HepG2 (cell line): ENCODE results near the gene MB. TPM values are rescaled to one million over a fixed set of nuclear protein-coding genes. Genes with fewer than 3 reads are reported as not detected.

Experiments
- CHD4 ChIP-seq: fragments of 200-600 bp; sonication (generic); IDR thresholded peaks from 2 replicates; pipeline ENCODE4 v1.7.0; 2017; ENCODE audit warnings: mild to moderate bottlenecking, low read length, borderline replicate concordance
- ELF1 ChIP-seq: sonication (generic); formaldehyde crosslinking; IDR thresholded peaks from 2 replicates; pipeline ENCODE4 v1.4.0; 2020; ENCODE audit warnings: missing genetic modification reagents
- MAFK ChIP-seq, 2 experiments: IDR thresholded peaks in 1 of 2; conservative IDR thresholded peaks in 1 of 2; 2 replicates each; pipeline ENCODE4 v1.6.1; 2011; ENCODE audit warnings: improper control_type of control experiment in 2 of 2, low read length in 2 of 2
- PHF20 ChIP-seq: sonication (generic); formaldehyde crosslinking; IDR thresholded peaks from 2 replicates; pipeline ENCODE4 v1.5.0; 2020; ENCODE audit warnings: mild to moderate bottlenecking, missing genetic modification reagents
- RBFOX2 ChIP-seq: fragments of 200-400 bp; formaldehyde crosslinking; IDR thresholded peaks from 2 replicates; pipeline ENCODE4 v1.6.1; 2017; ENCODE audit warnings: low read depth, mild to moderate bottlenecking, low read length
- SUZ12 ChIP-seq: fragments of 150-350 bp; IDR thresholded peaks from 2 replicates; pipeline ENCODE4 v1.6.1; 2014; ENCODE audit warnings: low read depth, low read length
- TARDBP ChIP-seq: sonication (generic); formaldehyde crosslinking; IDR thresholded peaks from 2 replicates; pipeline ENCODE4 v1.8.0; 2022; ENCODE audit warnings: mild to moderate bottlenecking, missing genetic modification reagents
- TEAD2 ChIP-seq: sonication (generic); formaldehyde crosslinking; IDR thresholded peaks from 2 replicates; pipeline ENCODE4 v1.9.0; 2021; ENCODE audit warnings: missing genetic modification reagents
- TGIF2 ChIP-seq: IDR thresholded peaks from 2 replicates; pipeline ENCODE4 v1.6.1; 2016; ENCODE audit warnings: control low read depth, missing compliant biosample characterization
- ZBED4 ChIP-seq: sonication (generic); formaldehyde crosslinking; IDR thresholded peaks from 2 replicates; pipeline ENCODE4 v1.4.0; 2020; ENCODE audit warnings: missing genetic modification reagents, borderline replicate concordance
- ZNF17 ChIP-seq: sonication (generic); formaldehyde crosslinking; IDR thresholded peaks from 2 replicates; pipeline ENCODE4 v1.5.0; 2020; ENCODE audit warnings: mild to moderate bottlenecking, missing genetic modification reagents
- ZNF263 ChIP-seq: sonication (generic); formaldehyde crosslinking; IDR thresholded peaks from 2 replicates; pipeline ENCODE4 v1.4.0; 2020; ENCODE audit warnings: missing genetic modification reagents
- ZNF30 ChIP-seq: sonication (generic); formaldehyde crosslinking; IDR thresholded peaks from 2 replicates; pipeline ENCODE4 v1.5.0; 2020; ENCODE audit warnings: mild to moderate bottlenecking, missing genetic modification reagents
- ZNF350 ChIP-seq: sonication (generic); formaldehyde crosslinking; IDR thresholded peaks from 2 replicates; pipeline ENCODE4 v1.4.0; 2020; ENCODE audit warnings: mild to moderate bottlenecking, low read depth, missing genetic modification reagents, borderline replicate concordance
- ZNF451 ChIP-seq: sonication (generic); formaldehyde crosslinking; IDR thresholded peaks from 2 replicates; pipeline ENCODE4 v1.5.0; 2020; ENCODE audit warnings: mild to moderate bottlenecking, missing genetic modification reagents
- ZNF616 ChIP-seq: sonication (generic); formaldehyde crosslinking; IDR thresholded peaks from 2 replicates; pipeline ENCODE4 v1.5.0; 2020; ENCODE audit warnings: low read depth, mild to moderate bottlenecking, missing genetic modification reagents
- ZNF644 ChIP-seq: IDR thresholded peaks from 2 replicates; pipeline ENCODE4 v1.6.1; 2016; ENCODE audit warnings: low read depth
- ZNF670 ChIP-seq: sonication (generic); formaldehyde crosslinking; IDR thresholded peaks from 2 replicates; pipeline ENCODE4 v1.8.0; 2022; ENCODE audit warnings: mild to moderate bottlenecking, missing genetic modification reagents, borderline replicate concordance
- polyA plus RNA-seq, 8 experiments: library from polyadenylated mRNA; depleted of rRNA in 3 of 8; stranded (reverse) in 7 of 8; unstranded in 1 of 8; fragments of >200 nt; fragmentation: Illumina TruSeq in 4 of 8; extraction: Trizol in 4 of 8; gene quantifications; 2 replicates each; pipeline versions ENCODE4 v1.2.1 to v1.2.3, GENCODE V29; 2011 to 2016; ENCODE audit warnings: low read depth in 4 of 8, missing spikeins in 1 of 8, mixed read lengths in 1 of 8; ENCODE audit not compliant: insufficient read depth in 1 of 8
- total RNA-seq, 5 experiments: library from RNA; depleted of rRNA; stranded (reverse); fragments of >200 nt; fragmentation: Illumina TruSeq; extraction: Trizol; gene quantifications; 2 replicates each; pipeline ENCODE4 v1.2.3, GENCODE V29; 2016; ENCODE audit warnings: low read depth in 1 of 5
- TF ChIP-seq, protein P1 (sequence below): sonication (generic); formaldehyde crosslinking; IDR thresholded peaks from 2 replicates; pipeline ENCODE4 v1.8.1; 2022; ENCODE audit warnings: mild to moderate bottlenecking, missing genetic modification reagents
- TF ChIP-seq, protein P2 (sequence below): sonication (generic); formaldehyde crosslinking; IDR thresholded peaks from 2 replicates; pipeline ENCODE4 v1.4.0; 2020; ENCODE audit warnings: mild to moderate bottlenecking, missing genetic modification reagents
- TF ChIP-seq, protein P3 (sequence below): sonication (generic); formaldehyde crosslinking; IDR thresholded peaks from 2 replicates; pipeline ENCODE4; 2020; ENCODE audit warnings: missing genetic modification reagents, mild to moderate bottlenecking, borderline replicate concordance

MB gene
- total and polyA plus RNA-seq, 2 of the 13 experiments (the other 11 are each of a cell fraction or from before 2014, with no cell fraction given), result 0.07 TPM; not detected in 1

DNA sequence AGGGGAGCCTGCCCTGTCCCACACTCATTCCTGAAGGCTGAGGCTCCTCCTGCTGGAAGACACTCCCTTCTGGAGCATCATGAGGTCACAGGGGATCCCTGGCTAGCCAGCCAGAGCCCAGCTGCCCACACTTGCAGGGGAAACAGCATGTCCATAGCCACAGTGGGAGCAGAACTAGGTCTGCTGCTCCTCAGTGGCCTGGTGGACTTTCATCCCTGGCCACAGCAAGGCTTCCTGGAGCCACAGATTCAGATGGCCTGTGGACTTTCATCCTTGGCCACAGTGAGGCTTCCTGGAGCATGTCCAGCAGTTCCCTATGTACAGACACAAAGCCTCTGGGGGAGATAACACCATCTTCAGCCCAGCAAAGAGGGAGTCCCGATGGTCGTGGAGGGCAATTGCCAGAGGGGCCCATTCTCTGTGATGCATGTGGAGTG lies 25.2 kb upstream of the MB start (continued):
- TF ChIP-seq TGIF2 (CRISPR knock-in tag) (no peak), ZNF616 (CRISPR knock-in tag) (no peak), ZNF30 (CRISPR knock-in tag) (no peak), ZNF644 (peak; percentile 96), ZNF17 (CRISPR knock-in tag) (no peak), CHD4 (no peak), SUZ12 (no peak), ELF1 (peak; percentile 56; the same call in 1 of the 2 replicates), ZNF263 (CRISPR knock-in tag) (no peak), TARDBP (CRISPR knock-in tag) (no peak; the same call in 1 of the 2 replicates), ZBED4 (no peak), ZNF350 (peak; percentile 29; the same call in 1 of the 2 replicates), ZNF670 (CRISPR knock-in tag) (no peak), RBFOX2 (no peak), TEAD2 (no peak), PHF20 (CRISPR knock-in tag) (no peak), MAFK (conservative IDR thresholded peaks at IDR 0.05 in 1 of 2, IDR thresholded peaks at IDR 0.05 in 1 of 2; ENCODE audit: low read length in 2 of 2) (no peak), ZNF451 (CRISPR knock-in tag) (no peak)
- TF ChIP-seq, protein P1, sequence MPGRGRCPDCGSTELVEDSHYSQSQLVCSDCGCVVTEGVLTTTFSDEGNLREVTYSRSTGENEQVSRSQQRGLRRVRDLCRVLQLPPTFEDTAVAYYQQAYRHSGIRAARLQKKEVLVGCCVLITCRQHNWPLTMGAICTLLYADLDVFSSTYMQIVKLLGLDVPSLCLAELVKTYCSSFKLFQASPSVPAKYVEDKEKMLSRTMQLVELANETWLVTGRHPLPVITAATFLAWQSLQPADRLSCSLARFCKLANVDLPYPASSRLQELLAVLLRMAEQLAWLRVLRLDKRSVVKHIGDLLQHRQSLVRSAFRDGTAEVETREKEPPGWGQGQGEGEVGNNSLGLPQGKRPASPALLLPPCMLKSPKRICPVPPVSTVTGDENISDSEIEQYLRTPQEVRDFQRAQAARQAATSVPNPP, result no peak
- TF ChIP-seq, protein P2, sequence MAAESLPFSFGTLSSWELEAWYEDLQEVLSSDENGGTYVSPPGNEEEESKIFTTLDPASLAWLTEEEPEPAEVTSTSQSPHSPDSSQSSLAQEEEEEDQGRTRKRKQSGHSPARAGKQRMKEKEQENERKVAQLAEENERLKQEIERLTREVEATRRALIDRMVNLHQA (CRISPR knock-in tag), result no peak
- TF ChIP-seq, protein P3, sequence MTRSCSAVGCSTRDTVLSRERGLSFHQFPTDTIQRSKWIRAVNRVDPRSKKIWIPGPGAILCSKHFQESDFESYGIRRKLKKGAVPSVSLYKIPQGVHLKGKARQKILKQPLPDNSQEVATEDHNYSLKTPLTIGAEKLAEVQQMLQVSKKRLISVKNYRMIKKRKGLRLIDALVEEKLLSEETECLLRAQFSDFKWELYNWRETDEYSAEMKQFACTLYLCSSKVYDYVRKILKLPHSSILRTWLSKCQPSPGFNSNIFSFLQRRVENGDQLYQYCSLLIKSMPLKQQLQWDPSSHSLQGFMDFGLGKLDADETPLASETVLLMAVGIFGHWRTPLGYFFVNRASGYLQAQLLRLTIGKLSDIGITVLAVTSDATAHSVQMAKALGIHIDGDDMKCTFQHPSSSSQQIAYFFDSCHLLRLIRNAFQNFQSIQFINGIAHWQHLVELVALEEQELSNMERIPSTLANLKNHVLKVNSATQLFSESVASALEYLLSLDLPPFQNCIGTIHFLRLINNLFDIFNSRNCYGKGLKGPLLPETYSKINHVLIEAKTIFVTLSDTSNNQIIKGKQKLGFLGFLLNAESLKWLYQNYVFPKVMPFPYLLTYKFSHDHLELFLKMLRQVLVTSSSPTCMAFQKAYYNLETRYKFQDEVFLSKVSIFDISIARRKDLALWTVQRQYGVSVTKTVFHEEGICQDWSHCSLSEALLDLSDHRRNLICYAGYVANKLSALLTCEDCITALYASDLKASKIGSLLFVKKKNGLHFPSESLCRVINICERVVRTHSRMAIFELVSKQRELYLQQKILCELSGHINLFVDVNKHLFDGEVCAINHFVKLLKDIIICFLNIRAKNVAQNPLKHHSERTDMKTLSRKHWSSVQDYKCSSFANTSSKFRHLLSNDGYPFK (CRISPR knock-in tag), result peak; percentile 31; the same call in 1 of the 2 replicates
